Fibroblast of pulmonary artery (primary cell): Measurements from ENCODE around the gene KCNIP1.

ENCODE experiments used
- DNase-seq: peaks from one replicate; pipeline ENCODE4 v3.0.0-alpha.2; 2010; ENCODE audit warnings: low read depth
- H3K4me3 ChIP-seq: replicated peaks from 2 replicates; pipeline ENCODE4 v1.5.1; 2011; ENCODE audit warnings: low read depth, mild to moderate bottlenecking, control low read depth, low read length, moderate library complexity
- CTCF ChIP-seq: IDR thresholded peaks from 2 replicates; pipeline ENCODE4 v1.5.1; 2011; ENCODE audit warnings: mild to moderate bottlenecking, control low read depth, low read length, inconsistent platforms; ENCODE audit errors: missing control alignments

Gene KCNIP1

GRCh38 chr5:170739446-170739845 is 235.6 kb downstream of the KCNIP1 start:
- DNase-seq, result no peak

DNA sequence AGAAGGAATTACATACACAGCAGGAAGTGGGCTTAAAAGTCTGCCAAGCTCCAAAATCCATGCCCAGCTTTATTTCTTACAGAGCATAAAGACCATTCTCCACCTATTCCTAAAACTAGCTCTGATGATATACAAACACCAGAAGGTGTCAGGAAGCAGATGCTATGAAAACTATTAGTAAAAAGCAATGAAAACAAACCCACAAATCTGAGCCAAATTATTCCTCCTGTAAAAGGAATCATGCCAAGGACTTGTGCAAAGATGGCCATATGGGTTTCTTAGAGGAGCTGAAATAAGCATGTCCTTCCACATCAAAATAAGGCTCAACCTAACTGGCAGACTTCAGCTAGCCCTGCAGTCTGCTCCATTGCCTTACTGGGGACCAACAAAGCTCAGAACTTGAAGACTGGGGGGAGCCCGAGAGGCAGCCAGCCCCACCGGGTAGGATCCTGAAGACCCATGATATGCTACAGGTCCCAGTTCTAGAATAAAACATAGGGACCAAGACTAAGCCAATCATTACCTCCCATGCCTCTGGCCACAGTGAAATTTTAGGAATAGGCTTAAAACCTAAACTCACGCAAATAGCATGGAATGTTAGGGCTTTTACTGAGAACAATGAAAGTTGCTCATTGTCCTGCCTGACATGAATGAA is 236.9 kb downstream of the KCNIP1 start:
- TF ChIP-seq CTCF, result no peak
- DNase-seq, result no peak

More at GRCh38 chr5:170739446-170739845, 235.6 kb downstream of the KCNIP1 start:
- TF ChIP-seq CTCF, result no peak
- no peak overlapping the region for H3K4me3 ChIP-seq

DNA sequence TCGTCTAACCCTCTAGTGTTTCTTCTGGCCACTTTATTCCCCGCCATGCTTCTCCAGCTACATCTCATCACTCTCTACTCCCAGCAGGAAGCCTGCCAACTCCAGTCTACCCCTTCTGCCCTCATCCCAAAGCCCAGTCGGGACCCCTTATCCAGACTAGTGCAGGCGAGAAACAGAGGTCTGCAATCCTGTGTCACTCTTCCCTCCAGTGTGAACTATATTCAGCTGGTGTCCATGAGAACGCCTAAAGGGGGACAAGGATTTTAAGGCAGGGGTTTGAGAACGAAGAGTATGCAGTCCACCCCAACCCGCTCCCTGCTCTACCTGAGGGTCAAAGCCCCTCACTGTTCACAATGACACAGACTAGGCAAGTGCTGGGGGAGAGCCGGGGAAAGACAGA is 238.0 kb downstream of the KCNIP1 start:
- DNase-seq, result no peak
- TF ChIP-seq CTCF, result no peak
- no peak overlapping the region for H3K4me3 ChIP-seq

More for the DNA sequence above, 236.9 kb downstream of the KCNIP1 start:
- H3K4me3 ChIP-seq, result no peak overlapping the region

GRCh38 chr5:170743876-170744212 is 240.0 kb downstream of the KCNIP1 start:
- TF ChIP-seq CTCF, result no peak
- H3K4me3 ChIP-seq, result no peak overlapping the region
- no peak for DNase-seq

DNA sequence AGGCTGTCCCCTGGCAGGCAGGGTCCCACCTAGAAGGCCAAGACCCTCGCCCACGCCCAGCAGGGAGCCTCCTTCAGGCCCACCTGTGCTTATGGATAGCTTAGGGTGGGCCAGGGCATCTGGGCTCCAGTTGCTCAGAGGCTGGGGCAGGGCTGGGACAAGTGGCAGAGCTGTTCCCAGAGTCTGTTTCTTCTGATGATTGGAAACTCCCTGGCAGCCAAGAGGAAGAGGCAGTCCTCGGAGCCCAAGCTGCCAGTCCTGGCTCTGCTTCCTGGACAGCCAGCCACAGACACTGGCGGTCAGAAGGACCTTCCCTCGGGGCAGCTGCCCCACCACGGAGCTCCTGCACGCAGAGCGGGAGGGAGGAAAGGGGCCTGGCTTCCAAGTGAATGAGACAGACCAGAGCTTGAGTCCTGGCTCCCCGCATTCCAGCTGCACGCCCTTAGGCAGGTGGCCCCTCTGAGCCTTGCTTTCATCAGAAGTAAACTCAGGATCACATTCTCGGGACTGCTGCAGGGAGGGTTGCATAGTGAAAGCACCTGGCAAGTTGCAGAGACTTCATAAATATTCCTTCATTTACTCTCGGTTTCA is 241.8 kb downstream of the KCNIP1 start:
- no peak overlapping the region for H3K4me3 ChIP-seq
- no peak for TF ChIP-seq CTCF
- no peak for DNase-seq

DNA sequence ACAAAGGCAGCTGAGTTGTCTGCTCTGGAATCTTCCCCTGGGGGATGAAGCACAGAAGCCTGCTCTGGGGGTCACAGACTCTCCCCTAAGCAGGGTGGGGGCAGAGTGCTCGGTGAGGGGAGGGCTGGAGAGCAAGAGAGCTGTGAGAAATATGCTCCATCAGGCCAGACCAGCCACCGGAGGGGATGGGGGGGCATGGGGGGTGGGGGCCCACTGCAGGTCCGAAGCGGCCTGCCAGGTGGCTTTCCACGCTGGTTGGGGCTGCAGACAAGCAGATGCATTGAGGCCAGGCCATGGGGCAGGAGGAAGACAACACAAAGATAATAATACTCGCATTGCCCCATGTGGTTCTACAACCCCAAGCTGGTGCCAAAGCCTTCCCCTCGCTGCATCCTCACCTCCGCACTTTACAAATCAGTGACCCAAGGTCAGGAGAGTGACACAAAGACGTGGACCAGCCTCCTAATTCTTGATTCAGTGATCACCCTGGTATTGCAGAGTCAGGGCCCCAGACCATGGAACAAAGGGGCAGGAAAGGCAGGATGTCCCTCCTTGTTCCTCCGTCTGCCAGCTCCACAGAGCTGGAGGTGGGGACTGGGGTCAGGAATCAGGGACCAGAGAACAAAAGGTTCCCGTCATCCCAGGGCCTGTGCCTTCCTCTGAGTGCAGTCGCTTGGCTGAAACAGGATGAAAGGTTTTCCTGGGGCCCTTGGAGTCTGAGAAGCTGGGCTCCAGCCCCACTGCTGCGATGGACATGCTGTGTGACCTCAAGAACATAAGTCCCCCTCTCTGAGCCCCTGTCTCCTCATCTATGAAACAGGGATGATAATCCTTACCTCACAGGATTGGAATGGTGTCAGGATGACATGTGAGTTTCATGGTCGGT is 242.5 kb downstream of the KCNIP1 start:
- DNase-seq, result no peak
- TF ChIP-seq CTCF, result no peak
- H3K4me3 ChIP-seq, result no peak overlapping the region
